HCT116 (cell line): Measurements from ENCODE around the gene RAP1A.

Source experiments
- CTCF ChIP-seq, 3 experiments: fragments of 200-600 bp in 1 of 3; sonication (generic) in 1 of 3; IDR thresholded peaks in 2 of 3; conservative IDR thresholded peaks in 1 of 3; 2 replicates each; pipeline ENCODE4 v1.5.1; 2012 to 2017; ENCODE audit warnings: low read depth in 2 of 3, low read length in 2 of 3, antibody characterized with exemption in 1 of 3, borderline replicate concordance in 1 of 3, control low read depth in 1 of 3, mild to moderate bottlenecking in 1 of 3, mixed read lengths in 1 of 3, mixed run types in 1 of 3, moderate library complexity in 1 of 3; ENCODE audit not compliant: insufficient read depth in 1 of 3
- EZH2phosphoT487 ChIP-seq: fragments of 200-600 bp; IDR thresholded peaks from 2 replicates; pipeline ENCODE4 v1.6.1; 2018; ENCODE audit warnings: antibody characterized with exemption, borderline replicate concordance
- JUND ChIP-seq: IDR thresholded peaks from 2 replicates; pipeline ENCODE4 v1.6.1; 2012
- POLR2A ChIP-seq: IDR thresholded peaks from 2 replicates; pipeline ENCODE4 v1.7.0; 2011; ENCODE audit warnings: borderline replicate concordance; ENCODE audit not compliant: insufficient read depth, insufficient read length; ENCODE audit errors: extremely low read depth
- REST ChIP-seq: IDR thresholded peaks from 2 replicates; pipeline ENCODE4 v1.6.1; 2012; ENCODE audit warnings: low read depth

- TF ChIP-seq CTCF (IDR thresholded peaks at IDR 0.05 in 2 of 3, conservative IDR thresholded peaks at IDR 0.05 in 1 of 3; ENCODE audit: borderline replicate concordance in 1 of 3, insufficient read depth in 1 of 3, low read depth in 2 of 3, low read length in 2 of 3) (no peak), EZH2phosphoT487 (no peak), REST (no peak), POLR2A (no peak), JUND (peak; percentile 69)
These were observed 26.9 kb upstream of the RAP1A start for GRCh38 chr1:111592389-111593361.
